Astrocyte of the spinal cord (primary cell): Measurements from ENCODE around the gene ZNF367.

Source experiments
- DNase-seq: peaks from one replicate; pipeline ENCODE4 v3.0.0; 2011; ENCODE audit warnings: low read depth, low spot score
- H3K4me3 ChIP-seq: 2 replicates; pipeline ENCODE4 v1.5.1; 2011; ENCODE audit warnings: low read depth, mild to moderate bottlenecking, low read length, moderate library complexity
- CTCF ChIP-seq: IDR thresholded peaks from 2 replicates; pipeline ENCODE4 v1.5.1; 2012; ENCODE audit warnings: low read depth, mild to moderate bottlenecking, low read length, inconsistent platforms
- in situ Hi-C: cut with HindIII; loops from 2 replicates; pipeline ENCODE4 v1.10.0; 2017; ENCODE audit warnings: low sequenced_read_pairs

Gene ZNF367

DNA sequence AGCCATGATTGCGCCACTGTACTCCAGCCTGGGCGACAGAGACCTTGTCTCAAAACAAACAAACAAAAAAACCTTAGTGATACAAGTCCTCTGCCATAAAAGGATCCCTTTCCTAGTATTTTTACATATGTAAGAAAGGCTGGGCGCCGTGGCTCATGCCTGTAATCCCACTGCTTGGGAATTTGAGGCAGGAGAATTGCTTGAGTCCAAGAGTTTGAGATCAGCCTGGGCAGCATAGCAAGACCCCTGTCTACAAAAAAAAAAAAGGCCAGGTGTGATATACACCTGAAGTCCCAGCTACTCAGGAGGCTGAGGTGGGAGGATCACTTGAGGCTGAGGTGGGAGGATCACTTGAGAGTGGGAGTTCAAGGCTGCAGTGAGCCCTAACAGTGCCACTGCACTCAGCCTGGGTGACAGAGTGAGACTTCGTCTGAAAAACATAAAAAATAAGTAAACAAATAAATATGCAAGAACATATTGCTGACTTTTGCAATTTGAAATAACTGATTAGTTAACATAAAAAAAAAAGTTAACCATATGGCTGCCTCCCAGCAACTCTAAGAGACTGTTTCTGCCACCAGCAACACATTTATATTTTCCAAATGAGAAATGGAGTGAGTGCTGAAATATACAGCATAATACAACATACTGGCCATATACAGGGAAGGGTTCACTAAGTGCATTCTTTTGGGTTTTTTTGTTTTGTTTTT is 6.9 kb downstream of the ZNF367 start:
- no peak for DNase-seq
- in situ Hi-C loops = no loop called here
- H3K4me3 ChIP-seq = no peak overlapping the region
- TF ChIP-seq CTCF = no peak

- in situ Hi-C loops = no loop called here
- H3K4me3 ChIP-seq = no peak overlapping the region
- DNase-seq = no peak
- TF ChIP-seq CTCF = no peak
These were observed 9.5 kb downstream of the ZNF367 start for GRCh38 chr9:96408409-96409280.

DNA sequence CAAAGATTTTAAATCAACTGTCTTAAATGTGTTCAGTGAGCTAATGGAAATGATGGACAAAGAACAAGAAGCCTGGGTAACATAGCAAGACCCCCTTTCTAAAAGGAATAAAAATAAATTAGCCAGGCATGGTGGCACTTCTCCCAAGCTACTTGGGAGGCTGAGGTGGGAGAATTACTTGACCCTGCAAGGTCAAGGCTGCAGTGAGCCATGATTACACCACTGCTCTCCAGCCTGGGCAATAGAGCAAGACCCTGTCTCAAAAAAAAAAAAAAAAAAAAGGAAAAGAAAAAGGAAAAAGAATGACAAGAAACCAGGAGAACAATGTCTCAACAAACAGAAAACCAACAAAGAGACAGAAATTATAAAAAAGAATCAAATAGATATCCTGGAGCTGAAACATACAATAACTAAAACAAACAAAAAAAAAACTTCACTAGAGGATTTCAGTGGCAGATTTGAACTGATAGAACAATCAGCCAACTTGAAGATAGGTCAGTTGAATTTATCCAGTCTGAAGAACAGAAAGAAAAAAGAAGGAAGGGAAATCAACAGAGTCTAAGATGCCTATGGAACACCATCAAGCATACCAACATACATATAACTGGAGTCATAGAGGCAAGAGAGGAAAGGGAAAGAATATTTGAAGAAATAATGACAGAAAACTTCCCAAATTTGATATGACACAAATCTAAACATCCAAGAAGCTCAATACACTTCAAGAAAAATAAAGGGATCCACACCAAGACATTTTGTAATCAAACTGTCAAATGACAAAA is 17.8 kb downstream of the ZNF367 start:
- H3K4me3 ChIP-seq = no peak overlapping the region
- no peak for TF ChIP-seq CTCF
- in situ Hi-C loops = no loop called here
- DNase-seq = no peak

- DNase-seq = no peak
- TF ChIP-seq CTCF = no peak
- H3K4me3 ChIP-seq = no peak overlapping the region
- in situ Hi-C loops = no loop called here
These were observed 18.9 kb downstream of the ZNF367 start for GRCh38 chr9:96399325-96399633.

GRCh38 chr9:96398582-96399324 is 19.4 kb downstream of the ZNF367 start:
- no peak for DNase-seq
- in situ Hi-C loops = no loop called here
- H3K4me3 ChIP-seq = no peak overlapping the region

More at GRCh38 chr9:96398582-96399324, 19.4 kb downstream of the ZNF367 start:
- no peak for TF ChIP-seq CTCF
